Right lobe of liver (tissue), 4 donors: ENCODE results near the gene GPR35.

Experiments
- POLR2A ChIP-seq: fragments of 450-650 bp; IDR thresholded peaks from one replicate; pipeline ENCODE4 v1.6.1; 2017; ENCODE audit warnings: antibody characterized with exemption, mild to moderate bottlenecking
- TF ChIP-seq, protein P1 (sequence below), 4 donors: fragments of 200-600 bp in 3 of 4; fragments of 450-650 bp in 1 of 4; IDR thresholded peaks; one replicate each; pipeline versions ENCODE4 v1.5.1 to v1.8.0; 2016 to 2022; ENCODE audit warnings: antibody characterized with exemption in 4 of 4, mild to moderate bottlenecking in 2 of 4
- donor health status: DM: no; HTN: no; CAD: no.
- donor health status: DM: no; HTN: no; CAD: no.
- donor health status: DM: no; HTN: yes; CAD: no.

DNA sequence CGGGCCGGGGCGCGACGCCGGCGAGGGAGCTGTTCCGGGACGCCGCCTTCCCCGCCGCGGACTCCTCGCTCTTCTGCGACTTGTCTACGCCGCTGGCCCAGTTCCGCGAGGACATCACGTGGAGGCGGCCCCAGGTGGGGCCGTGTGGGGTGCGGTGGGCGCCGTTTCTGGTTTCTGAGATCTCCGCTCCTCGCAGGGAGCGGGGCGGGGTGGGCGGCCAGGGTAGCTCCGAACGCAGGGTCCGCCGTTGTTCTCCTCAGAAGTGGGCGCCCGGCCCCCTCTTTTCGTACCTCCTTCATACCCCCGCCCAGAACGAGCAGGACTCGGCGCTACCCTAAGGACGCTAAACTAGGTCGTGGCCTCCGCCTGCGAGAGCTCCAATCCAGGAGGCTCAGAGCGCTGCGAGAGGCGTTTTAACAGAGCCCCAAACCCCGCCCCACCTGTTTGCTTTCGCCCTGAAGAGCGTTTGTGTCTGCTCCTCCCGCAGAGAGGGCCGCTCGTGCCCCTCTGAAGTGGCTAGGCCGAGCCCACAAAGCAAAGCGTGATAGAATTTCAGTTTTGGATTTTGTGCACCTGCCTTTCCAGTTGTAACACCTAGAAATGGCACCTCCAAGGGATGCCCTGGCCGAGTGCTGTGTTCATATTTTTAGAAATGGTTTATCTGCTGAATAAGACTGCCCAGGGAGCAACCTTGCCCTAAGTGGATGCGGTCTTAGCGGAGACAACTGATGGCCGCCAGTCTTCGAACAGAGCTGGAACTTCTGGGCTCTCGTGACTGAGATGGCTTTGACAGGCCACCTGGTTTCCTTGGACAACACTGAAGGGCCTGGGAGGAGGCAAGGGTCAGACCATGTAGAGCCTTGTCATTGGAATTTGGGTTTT is 38.1 kb upstream of the GPR35 start:
- TF ChIP-seq, protein P1, sequence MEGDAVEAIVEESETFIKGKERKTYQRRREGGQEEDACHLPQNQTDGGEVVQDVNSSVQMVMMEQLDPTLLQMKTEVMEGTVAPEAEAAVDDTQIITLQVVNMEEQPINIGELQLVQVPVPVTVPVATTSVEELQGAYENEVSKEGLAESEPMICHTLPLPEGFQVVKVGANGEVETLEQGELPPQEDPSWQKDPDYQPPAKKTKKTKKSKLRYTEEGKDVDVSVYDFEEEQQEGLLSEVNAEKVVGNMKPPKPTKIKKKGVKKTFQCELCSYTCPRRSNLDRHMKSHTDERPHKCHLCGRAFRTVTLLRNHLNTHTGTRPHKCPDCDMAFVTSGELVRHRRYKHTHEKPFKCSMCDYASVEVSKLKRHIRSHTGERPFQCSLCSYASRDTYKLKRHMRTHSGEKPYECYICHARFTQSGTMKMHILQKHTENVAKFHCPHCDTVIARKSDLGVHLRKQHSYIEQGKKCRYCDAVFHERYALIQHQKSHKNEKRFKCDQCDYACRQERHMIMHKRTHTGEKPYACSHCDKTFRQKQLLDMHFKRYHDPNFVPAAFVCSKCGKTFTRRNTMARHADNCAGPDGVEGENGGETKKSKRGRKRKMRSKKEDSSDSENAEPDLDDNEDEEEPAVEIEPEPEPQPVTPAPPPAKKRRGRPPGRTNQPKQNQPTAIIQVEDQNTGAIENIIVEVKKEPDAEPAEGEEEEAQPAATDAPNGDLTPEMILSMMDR (IDR thresholded peaks at IDR 0.05): no peak
- TF ChIP-seq POLR2A: no peak
